Chondrocyte (in vitro differentiated cells): ENCODE data around the gene GINS1. TPM values are rescaled to one million over a fixed set of nuclear protein-coding genes. Genes with fewer than 3 reads are reported as not detected.

ENCODE experiments used
- DNase-seq: peaks from one replicate; pipeline ENCODE4 v3.0.0; 2021; ENCODE audit warnings: mixed read lengths, low spot score
- H3K27ac Mint-ChIP-seq: one replicate; pipeline ENCODE4 v1.8.0; 2021; ENCODE audit warnings: mild to moderate bottlenecking, moderate library complexity, mixed read lengths; ENCODE audit not compliant: unreplicated experiment
- H3K27me3 Mint-ChIP-seq: 2 replicates; pipeline ENCODE4 v1.8.0; 2021; ENCODE audit warnings: low read depth, mixed read lengths
- H3K36me3 Mint-ChIP-seq: 2 replicates; pipeline ENCODE4 v1.8.0; 2021; ENCODE audit warnings: low read depth, mixed read lengths
- H3K4me1 Mint-ChIP-seq: 2 replicates; pipeline ENCODE4 v1.8.0; 2021; ENCODE audit warnings: low read depth, mild to moderate bottlenecking, mixed read lengths
- H3K4me3 Mint-ChIP-seq: one replicate; pipeline ENCODE4 v1.8.0; 2021; ENCODE audit warnings: mild to moderate bottlenecking, moderate library complexity, mixed read lengths; ENCODE audit not compliant: unreplicated experiment
- H3K9me3 Mint-ChIP-seq: 2 replicates; pipeline ENCODE4 v1.8.0; 2021; ENCODE audit warnings: low read depth, mixed read lengths
- CTCF ChIP-seq: fragments of 200-600 bp; sonication (generic); IDR thresholded peaks from 2 replicates; pipeline ENCODE4 v1.5.0; 2021; ENCODE audit warnings: antibody characterized with exemption, mild to moderate bottlenecking, moderate library complexity
- total RNA-seq: library from RNA; stranded (reverse); gene quantifications from 3 replicates; pipeline ENCODE4 v1.2.1, GENCODE V29; 2021

Gene GINS1
- total RNA-seq, 1 donor from 2014 or later = 3.5 TPM

GRCh38 chr20:25389858-25390537 is 17.5 kb upstream of the GINS1 start:
- no peaks in the 10 kb centered on the region for H3K27me3 Mint-ChIP-seq
- peak; percentile 91 for DNase-seq
- H3K4me3 Mint-ChIP-seq = peak overlapping the region; percentile 72
- no peaks in the 10 kb centered on the region for H3K9me3 Mint-ChIP-seq
- H3K27ac Mint-ChIP-seq = peak overlapping the region; percentile 63
- TF ChIP-seq CTCF = no peak
- H3K36me3 Mint-ChIP-seq = peaks cover 3% of the 10 kb centered on the region
- peaks cover 16% of the 10 kb centered on the region for H3K4me1 Mint-ChIP-seq

DNA sequence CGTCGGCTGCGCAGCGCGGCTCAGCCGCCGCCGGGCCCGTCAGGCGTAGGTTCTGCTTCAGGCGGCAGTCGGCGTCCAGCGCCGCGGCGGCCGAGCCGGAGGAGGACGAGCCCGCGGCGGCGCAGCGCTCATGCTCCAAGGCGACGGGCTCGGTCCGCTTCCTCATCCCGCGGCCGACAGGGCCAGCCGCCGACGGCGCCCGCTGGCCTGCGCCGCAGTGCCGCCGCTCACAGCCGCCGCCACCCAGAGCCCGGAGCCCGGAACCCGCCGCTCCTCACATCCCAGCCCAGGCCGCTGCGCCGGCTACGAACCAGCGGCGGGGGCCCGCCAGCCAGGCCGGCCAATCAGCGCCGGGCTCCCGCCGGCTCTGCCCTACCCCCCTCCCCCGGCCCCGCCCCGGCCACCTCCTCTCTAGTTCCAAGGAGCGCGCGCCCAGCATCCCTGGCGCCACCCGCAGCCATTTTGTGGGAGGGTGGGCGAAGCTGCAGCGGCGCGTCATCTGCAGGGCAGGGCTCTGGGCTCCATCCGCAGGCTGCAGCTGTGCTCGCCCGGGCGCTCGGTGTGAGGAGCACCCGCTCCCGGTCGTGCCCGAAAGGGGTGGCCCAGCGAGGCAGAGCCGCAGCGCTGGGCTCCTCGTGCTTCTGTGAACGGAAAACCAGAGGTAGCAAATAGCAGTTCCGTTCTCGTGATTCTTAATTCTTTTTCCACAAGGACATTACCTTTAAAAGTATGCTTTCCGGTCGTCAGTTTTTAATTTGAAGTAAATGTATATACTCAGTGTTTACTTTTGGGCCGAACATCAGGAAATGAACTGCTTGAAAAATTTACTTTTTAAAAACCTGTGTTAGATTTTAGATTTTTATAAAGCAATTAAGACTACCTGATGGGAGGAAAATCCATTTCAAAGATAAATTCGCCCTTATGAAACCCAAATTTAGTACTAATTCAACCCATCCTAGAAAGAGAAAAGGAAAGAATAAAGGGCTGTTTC is 16.6 kb upstream of the GINS1 start, which contains the start of gene ABHD12:
TSS of gene ABHD12 (minus strand) at position 298 of the 991 bp plus-strand sequence. CDS start at position 166, 132 bp downstream.
- DNase-seq = peak; percentile 98
- peaks cover 3% of the 10 kb centered on the region for H3K36me3 Mint-ChIP-seq
- H3K9me3 Mint-ChIP-seq = no peaks in the 10 kb centered on the region
- peaks cover 16% of the 10 kb centered on the region for H3K4me1 Mint-ChIP-seq
- H3K27me3 Mint-ChIP-seq = no peaks in the 10 kb centered on the region
- peak within 1 kb of the TSS; percentile 94 for H3K27ac Mint-ChIP-seq
- no peak for TF ChIP-seq CTCF
- H3K4me3 Mint-ChIP-seq = peak within 1 kb of the TSS; percentile 82

- H3K4me3 Mint-ChIP-seq = no peak overlapping the region
- H3K27me3 Mint-ChIP-seq = no peaks in the 10 kb centered on the region
- H3K27ac Mint-ChIP-seq = no peak overlapping the region
- no peaks in the 10 kb centered on the region for H3K36me3 Mint-ChIP-seq
- no peak for DNase-seq
- no peaks in the 10 kb centered on the region for H3K9me3 Mint-ChIP-seq
- peaks cover 9% of the 10 kb centered on the region for H3K4me1 Mint-ChIP-seq
- TF ChIP-seq CTCF = no peak
Observed at GRCh38 chr20:25394276-25394675, 13.2 kb upstream of the GINS1 start.

DNA sequence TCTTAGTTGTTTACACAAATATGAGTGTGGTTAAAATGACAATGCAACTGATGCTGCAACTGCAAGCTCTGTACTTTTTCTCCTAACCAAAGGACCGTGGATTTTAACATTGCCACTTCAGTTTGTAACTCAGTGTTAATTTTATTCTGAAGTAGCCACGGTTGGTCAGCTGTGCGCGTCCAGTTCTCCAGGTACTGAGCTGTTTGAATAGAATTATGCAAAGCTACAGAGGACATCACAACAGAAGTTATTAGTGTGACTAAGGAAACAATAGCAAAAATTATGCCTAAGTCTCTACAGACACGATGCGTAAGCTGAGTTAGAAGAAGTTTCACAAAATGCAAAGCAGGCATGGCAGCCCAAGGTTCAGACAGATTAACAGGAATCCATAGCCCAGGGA is 12.5 kb upstream of the GINS1 start:
- H3K36me3 Mint-ChIP-seq = no peaks in the 10 kb centered on the region
- no peak for TF ChIP-seq CTCF
- H3K27me3 Mint-ChIP-seq = no peaks in the 10 kb centered on the region
- H3K9me3 Mint-ChIP-seq = no peaks in the 10 kb centered on the region
- H3K4me3 Mint-ChIP-seq = no peak overlapping the region
- no peak for DNase-seq
- peaks cover 5% of the 10 kb centered on the region for H3K4me1 Mint-ChIP-seq
- H3K27ac Mint-ChIP-seq = no peak overlapping the region

- no peak for DNase-seq
- H3K4me1 Mint-ChIP-seq = no peaks in the 10 kb centered on the region
- no peak overlapping the region for H3K4me3 Mint-ChIP-seq
- no peaks in the 10 kb centered on the region for H3K27me3 Mint-ChIP-seq
- no peaks in the 10 kb centered on the region for H3K36me3 Mint-ChIP-seq
- TF ChIP-seq CTCF = no peak
- H3K27ac Mint-ChIP-seq = no peak overlapping the region
- H3K9me3 Mint-ChIP-seq = peaks cover 4% of the 10 kb centered on the region
Observed at GRCh38 chr20:25397096-25397495, 10.4 kb upstream of the GINS1 start.
